MM.1S (cell line): ENCODE data around the gene CCDC192.

ENCODE experiments used
- DNase-seq: peaks from one replicate; pipeline ENCODE4 v3.0.0-alpha.2; 2015
- H2AFZ ChIP-seq: fragments of 300-600 bp; sonication (generic); 2 replicates; pipeline ENCODE4 v1.6.0; 2016; ENCODE audit warnings: antibody characterized with exemption, low read length
- H3F3A ChIP-seq: fragments of 300-600 bp; sonication (generic); 2 replicates; pipeline ENCODE4 v1.6.1; 2016; ENCODE audit warnings: mild to moderate bottlenecking, antibody characterized with exemption, low read length, moderate library complexity, mixed read lengths; ENCODE audit not compliant: insufficient read depth
- H3K27ac ChIP-seq: fragments of 300-600 bp; sonication (generic); 2 replicates; pipeline ENCODE4 v1.5.1; 2016; ENCODE audit warnings: mild to moderate bottlenecking, low read length
- H3K27me3 ChIP-seq: fragments of 300-600 bp; sonication (generic); replicated peaks from 2 replicates; pipeline ENCODE4 v1.6.0; 2016; ENCODE audit warnings: low read length; ENCODE audit not compliant: insufficient read depth
- H3K36me3 ChIP-seq: fragments of 300-600 bp; sonication (generic); replicated peaks from 2 replicates; pipeline ENCODE4 v1.6.1; 2016; ENCODE audit warnings: mild to moderate bottlenecking, low read length, mixed read lengths; ENCODE audit not compliant: insufficient read depth
- H3K4me1 ChIP-seq: fragments of 300-600 bp; sonication (generic); 2 replicates; pipeline ENCODE4 v1.6.1; 2016; ENCODE audit warnings: low read length, mixed read lengths
- H3K4me2 ChIP-seq: fragments of 300-600 bp; sonication (generic); 2 replicates; pipeline ENCODE4 v1.6.0; 2016; ENCODE audit warnings: low read depth, low read length
- H3K4me3 ChIP-seq: fragments of 300-600 bp; sonication (generic); 2 replicates; pipeline ENCODE4 v1.5.1; 2016; ENCODE audit warnings: low read length, mixed read lengths
- H3K79me2 ChIP-seq: fragments of 300-600 bp; sonication (generic); 2 replicates; pipeline ENCODE4 v1.6.1; 2016; ENCODE audit warnings: mixed run types, low read length, mixed read lengths
- H3K9ac ChIP-seq: fragments of 300-600 bp; sonication (generic); 2 replicates; pipeline ENCODE4 v1.6.1; 2016; ENCODE audit warnings: low read length, mixed read lengths
- H3K9me2 ChIP-seq: fragments of 300-600 bp; sonication (generic); replicated peaks from 2 replicates; pipeline ENCODE4 v1.6.1; 2016; ENCODE audit warnings: mild to moderate bottlenecking, low read length, mixed read lengths; ENCODE audit not compliant: insufficient read depth
- H3K9me3 ChIP-seq: fragments of 300-600 bp; sonication (generic); replicated peaks from 2 replicates; pipeline ENCODE4 v1.6.1; 2016; ENCODE audit warnings: mild to moderate bottlenecking, low read length, mixed read lengths; ENCODE audit not compliant: insufficient read depth
- H4K20me1 ChIP-seq: fragments of 300-600 bp; sonication (generic); 2 replicates; pipeline ENCODE4 v1.6.1; 2016; ENCODE audit warnings: mild to moderate bottlenecking, low read length, moderate library complexity, mixed read lengths; ENCODE audit not compliant: insufficient read depth
- EZH2 ChIP-seq: fragments of 300-600 bp; sonication (generic); optimal IDR thresholded peaks from 2 replicates; pipeline ENCODE3; 2017; ENCODE audit warnings: low read depth, mild to moderate bottlenecking, antibody characterized with exemption, low read length, mixed read lengths
- EZH2phosphoT487 ChIP-seq: fragments of 300-600 bp; sonication (generic); IDR thresholded peaks from 2 replicates; pipeline ENCODE4 v1.6.1; 2018; ENCODE audit warnings: antibody characterized with exemption, low read length
- TF ChIP-seq, protein P1 (sequence below): fragments of 300-600 bp; sonication (generic); IDR thresholded peaks from 2 replicates; pipeline ENCODE4 v1.5.1; 2016; ENCODE audit warnings: antibody characterized with exemption, low read length, mixed read lengths

The CCDC192 gene

GRCh38 chr5:127867022-127867783 is 164.0 kb downstream of the CCDC192 start:
- Histone ChIP-seq H3K27me3 (no peaks in the 10 kb centered on the region), H3K9ac (no peak overlapping the region), H3K9me2 (no peaks in the 10 kb centered on the region), H3K4me3 (no peak overlapping the region), H3K79me2 (no peaks in the 10 kb centered on the region), H3K36me3 (no peaks in the 10 kb centered on the region), H3K4me1 (no peaks in the 10 kb centered on the region), H3K4me2 (no peak overlapping the region), H3K9me3 (no peaks in the 10 kb centered on the region), H3F3A (no peaks in the 10 kb centered on the region), H3K27ac (no peak overlapping the region), H4K20me1 (no peaks in the 10 kb centered on the region), H2AFZ (no peak overlapping the region)
- DNase-seq = no peak
- no peak for TF ChIP-seq EZH2phosphoT487

GRCh38 chr5:127870914-127871313 is 167.7 kb downstream of the CCDC192 start:
- Histone ChIP-seq H2AFZ (no peak overlapping the region), H4K20me1 (no peaks in the 10 kb centered on the region), H3K4me3 (no peak overlapping the region), H3K9me3 (no peaks in the 10 kb centered on the region), H3K79me2 (no peaks in the 10 kb centered on the region), H3K9me2 (no peaks in the 10 kb centered on the region), H3K4me2 (no peak overlapping the region), H3K27ac (no peak overlapping the region), H3F3A (no peaks in the 10 kb centered on the region), H3K36me3 (no peaks in the 10 kb centered on the region), H3K27me3 (no peaks in the 10 kb centered on the region), H3K4me1 (no peaks in the 10 kb centered on the region), H3K9ac (no peak overlapping the region)
- no peak for DNase-seq
- TF ChIP-seq, protein P1, sequence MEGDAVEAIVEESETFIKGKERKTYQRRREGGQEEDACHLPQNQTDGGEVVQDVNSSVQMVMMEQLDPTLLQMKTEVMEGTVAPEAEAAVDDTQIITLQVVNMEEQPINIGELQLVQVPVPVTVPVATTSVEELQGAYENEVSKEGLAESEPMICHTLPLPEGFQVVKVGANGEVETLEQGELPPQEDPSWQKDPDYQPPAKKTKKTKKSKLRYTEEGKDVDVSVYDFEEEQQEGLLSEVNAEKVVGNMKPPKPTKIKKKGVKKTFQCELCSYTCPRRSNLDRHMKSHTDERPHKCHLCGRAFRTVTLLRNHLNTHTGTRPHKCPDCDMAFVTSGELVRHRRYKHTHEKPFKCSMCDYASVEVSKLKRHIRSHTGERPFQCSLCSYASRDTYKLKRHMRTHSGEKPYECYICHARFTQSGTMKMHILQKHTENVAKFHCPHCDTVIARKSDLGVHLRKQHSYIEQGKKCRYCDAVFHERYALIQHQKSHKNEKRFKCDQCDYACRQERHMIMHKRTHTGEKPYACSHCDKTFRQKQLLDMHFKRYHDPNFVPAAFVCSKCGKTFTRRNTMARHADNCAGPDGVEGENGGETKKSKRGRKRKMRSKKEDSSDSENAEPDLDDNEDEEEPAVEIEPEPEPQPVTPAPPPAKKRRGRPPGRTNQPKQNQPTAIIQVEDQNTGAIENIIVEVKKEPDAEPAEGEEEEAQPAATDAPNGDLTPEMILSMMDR = no peak
- no peak for TF ChIP-seq EZH2
- TF ChIP-seq EZH2phosphoT487 = no peak

DNA sequence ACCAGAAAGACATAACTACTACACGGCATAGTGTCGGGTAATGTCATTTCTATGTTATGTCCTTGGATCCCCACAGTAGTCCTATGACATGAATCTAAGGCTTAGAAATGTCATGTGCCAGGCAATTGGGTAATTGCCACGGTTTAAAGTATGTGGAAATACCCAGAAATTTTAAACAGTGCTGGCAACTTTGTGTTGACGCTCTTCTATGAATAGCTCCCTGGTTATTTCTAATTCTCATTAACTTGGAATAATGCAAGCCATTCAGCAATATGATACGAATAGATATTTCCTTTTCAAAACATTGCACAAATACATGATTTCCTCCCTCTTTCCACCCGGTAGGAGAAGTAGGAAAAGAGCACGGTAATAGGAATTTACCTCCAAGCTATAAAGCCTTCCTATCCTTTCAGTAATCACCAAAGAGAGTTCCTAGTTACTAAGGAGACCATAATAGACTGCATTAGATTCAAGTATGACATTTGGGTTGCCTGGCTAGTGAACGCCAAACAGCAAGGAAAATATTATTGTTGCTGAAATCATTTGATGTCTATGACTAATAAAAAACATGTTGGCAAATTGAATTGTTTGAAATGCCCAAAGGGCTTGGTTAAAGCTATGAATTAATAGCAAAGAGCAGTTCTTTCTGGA is 168.4 kb downstream of the CCDC192 start:
- Histone ChIP-seq H3K4me2 (no peak overlapping the region), H3K36me3 (no peaks in the 10 kb centered on the region), H3K9ac (no peak overlapping the region), H2AFZ (no peak overlapping the region), H3K27me3 (no peaks in the 10 kb centered on the region), H4K20me1 (no peaks in the 10 kb centered on the region), H3K4me3 (no peak overlapping the region), H3K9me3 (no peaks in the 10 kb centered on the region), H3K9me2 (no peaks in the 10 kb centered on the region), H3K27ac (no peak overlapping the region), H3F3A (no peaks in the 10 kb centered on the region), H3K4me1 (peaks cover 6% of the 10 kb centered on the region; the same call in 1 of the 2 replicates), H3K79me2 (no peaks in the 10 kb centered on the region)
- TF ChIP-seq, protein P1 = no peak
- no peak for TF ChIP-seq EZH2
- TF ChIP-seq EZH2phosphoT487 = no peak
- DNase-seq = no peak

GRCh38 chr5:127872494-127872893 is 169.3 kb downstream of the CCDC192 start:
- H3K79me2 ChIP-seq = no peaks in the 10 kb centered on the region
- H3F3A ChIP-seq = no peaks in the 10 kb centered on the region
- H3K4me2 ChIP-seq = no peak overlapping the region
- no peak overlapping the region for H3K27ac ChIP-seq
- no peaks in the 10 kb centered on the region for H3K27me3 ChIP-seq
- H4K20me1 ChIP-seq = no peaks in the 10 kb centered on the region
- TF ChIP-seq, protein P1 = no peak
- TF ChIP-seq EZH2phosphoT487 = no peak
- no peak for TF ChIP-seq EZH2
- DNase-seq = no peak
- H3K9ac ChIP-seq = no peak overlapping the region
- no peak overlapping the region for H3K4me3 ChIP-seq
- H3K9me2 ChIP-seq = no peaks in the 10 kb centered on the region
- peaks cover 7% of the 10 kb centered on the region; the same call in 1 of the 2 replicates for H3K4me1 ChIP-seq
- H2AFZ ChIP-seq = no peak overlapping the region
- no peaks in the 10 kb centered on the region for H3K9me3 ChIP-seq
- no peaks in the 10 kb centered on the region for H3K36me3 ChIP-seq
